NCI-H226 (cell line): ENCODE measurements around the gene CCDC117.
"Not testable (repeated sequence)": the region's sequence is repeated elsewhere in the genome, so short reads cannot be mapped to it uniquely, and the experiment has no call there.

Source experiments
- DNase-seq: peaks from one replicate; pipeline ENCODE4 v3.0.0-alpha.2; 2015

Gene CCDC117

GRCh38 chr22:28802595-28803123 lies 30.2 kb downstream of the CCDC117 start:
- DNase-seq: no peak

- not testable (repeated sequence) for DNase-seq
These were observed 32.9 kb downstream of the CCDC117 start for GRCh38 chr22:28805426-28805825.

GRCh38 chr22:28808716-28809355 lies 36.3 kb downstream of the CCDC117 start:
- no peak for DNase-seq

GRCh38 chr22:28810821-28811491 lies 38.5 kb downstream of the CCDC117 start:
- DNase-seq: no peak

DNA sequence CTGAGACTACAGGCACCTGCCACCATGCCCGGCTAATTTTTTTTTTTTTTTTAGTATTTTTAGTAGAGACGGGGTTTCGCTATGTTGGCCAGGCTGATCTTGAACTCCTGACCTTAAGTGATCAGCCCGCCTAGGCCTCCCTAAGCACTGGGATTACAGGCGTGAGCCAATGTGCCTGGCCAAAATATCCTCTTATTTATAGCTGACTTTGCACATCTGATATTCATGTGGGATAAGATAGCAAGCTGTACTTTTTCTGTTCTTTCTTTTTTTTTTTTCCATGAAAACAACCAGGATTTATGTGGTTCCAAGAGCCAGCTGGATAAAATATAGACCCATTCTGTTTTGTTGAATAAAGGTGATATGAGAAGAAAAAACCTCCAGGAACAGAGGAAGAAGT lies 40.0 kb downstream of the CCDC117 start:
- no peak for DNase-seq

DNA sequence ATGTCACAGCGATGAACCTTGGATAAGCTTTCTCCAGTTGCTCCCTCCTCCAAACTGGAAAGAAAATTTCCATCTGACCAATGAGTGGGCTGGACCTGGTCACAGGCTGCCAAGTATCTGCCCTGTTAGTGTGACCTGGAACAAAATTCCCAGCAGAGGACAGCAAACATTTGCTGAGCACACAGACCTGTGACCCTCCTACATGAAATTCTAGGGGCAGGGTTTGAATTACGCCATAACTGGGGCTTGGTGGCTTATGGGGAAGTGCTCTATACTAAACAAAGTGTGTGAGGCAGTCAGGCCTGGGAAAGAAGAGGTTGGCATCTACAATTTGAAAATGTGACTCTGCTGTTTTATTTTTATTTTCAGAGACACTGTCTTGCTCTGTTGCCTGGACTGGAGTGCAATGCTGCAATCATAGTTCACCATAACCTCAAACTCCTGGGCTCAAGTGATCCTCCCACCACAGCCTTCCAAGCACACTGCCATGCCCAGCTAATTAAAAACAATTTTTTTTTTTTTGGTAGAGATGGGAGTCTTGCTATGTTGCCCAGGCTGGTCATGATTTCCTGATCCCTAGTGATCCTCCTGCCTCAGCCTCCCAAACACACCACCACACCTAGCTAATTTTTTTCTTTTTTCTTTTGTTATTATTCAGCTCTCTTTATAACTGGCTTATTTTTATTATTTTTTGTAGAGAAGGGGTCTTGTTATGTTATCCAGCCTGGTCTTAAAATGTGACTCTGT lies 41.5 kb downstream of the CCDC117 start:
- no peak for DNase-seq

DNA sequence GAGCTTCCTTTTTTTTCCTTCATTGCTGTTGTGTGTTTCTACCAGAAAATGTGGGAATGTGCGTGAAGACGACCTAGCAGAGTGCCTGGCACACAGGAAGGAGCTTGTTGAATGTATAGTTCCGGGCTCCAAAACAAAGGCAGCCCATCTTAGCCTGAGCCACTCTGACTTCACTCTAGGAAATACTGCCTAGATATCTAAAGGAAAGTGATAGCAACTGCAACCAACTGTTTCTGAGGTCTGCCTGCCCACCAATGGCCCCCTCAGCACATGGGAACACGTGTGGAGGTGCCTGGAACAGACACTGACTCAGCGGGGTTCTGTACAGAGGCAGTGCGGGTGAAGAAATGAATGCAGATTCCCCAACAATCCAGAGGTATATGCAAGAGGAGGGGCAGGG lies 42.6 kb downstream of the CCDC117 start:
- no peak for DNase-seq

DNA sequence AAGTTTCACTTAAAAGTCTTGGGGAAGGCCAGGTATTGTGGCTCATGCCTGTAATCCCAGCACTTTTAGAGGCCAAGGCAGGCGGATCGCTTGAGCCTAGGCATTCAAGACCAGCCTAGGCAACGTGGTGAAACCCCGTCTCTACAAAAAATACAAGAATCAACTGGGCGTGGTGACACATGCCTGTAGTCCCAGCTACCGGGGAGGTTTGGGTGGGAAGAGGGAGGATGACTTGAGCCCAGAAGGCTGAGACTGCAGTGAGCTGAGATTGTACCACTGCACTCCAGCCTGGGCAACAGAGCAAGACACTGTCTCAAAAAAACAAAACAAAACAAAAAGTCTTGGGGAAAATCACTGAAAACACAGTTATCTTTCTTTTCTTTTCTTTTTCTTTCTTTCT lies 43.2 kb downstream of the CCDC117 start:
- DNase-seq: no peak

GRCh38 chr22:28817064-28817463 lies 44.6 kb downstream of the CCDC117 start:
- DNase-seq: no peak

DNA sequence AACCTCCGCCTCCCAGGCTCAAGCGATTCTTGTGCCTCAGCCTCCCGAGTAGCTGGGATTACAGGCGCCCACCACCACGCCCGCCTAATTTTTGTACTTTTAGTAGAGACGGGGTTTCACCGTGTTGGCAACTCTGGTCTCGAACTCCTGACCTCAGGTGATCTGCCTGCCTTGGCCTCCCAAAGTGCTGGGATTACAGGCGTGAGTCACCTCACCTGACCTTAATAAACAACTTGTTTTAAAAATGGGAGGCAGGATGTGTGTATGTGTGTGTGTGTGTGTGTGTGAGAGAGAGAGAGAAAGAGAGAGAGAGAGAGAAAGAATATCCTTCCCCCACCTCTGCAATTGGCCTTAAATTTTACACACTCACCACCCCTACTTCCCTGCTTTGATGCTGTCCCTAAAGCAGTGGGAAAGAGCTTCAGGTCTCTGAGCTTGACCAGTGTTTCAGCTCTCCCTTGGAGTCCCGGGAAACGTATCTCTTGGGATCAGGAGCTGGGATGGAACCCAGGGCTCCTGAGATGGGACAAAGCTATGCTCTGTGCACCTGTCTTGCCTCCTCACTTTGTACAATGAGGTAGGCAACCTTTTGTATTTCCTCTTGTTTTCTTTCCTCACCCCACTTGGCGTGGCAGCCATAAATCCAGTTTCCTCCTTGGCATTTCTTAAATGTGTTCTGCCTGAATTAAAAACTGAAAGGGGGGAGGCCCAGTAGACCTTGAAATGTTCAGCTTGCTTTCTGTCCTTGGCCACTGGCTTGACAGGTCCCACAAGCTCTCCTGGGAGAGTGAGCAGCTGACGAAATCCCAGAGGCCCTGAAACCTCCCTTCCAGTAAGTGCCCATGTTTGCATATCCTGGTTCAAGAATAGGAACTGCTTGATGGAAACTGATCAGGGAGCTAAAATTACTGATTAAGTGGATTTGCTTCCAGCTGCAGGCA lies 45.7 kb downstream of the CCDC117 start:
- no peak for DNase-seq

DNA sequence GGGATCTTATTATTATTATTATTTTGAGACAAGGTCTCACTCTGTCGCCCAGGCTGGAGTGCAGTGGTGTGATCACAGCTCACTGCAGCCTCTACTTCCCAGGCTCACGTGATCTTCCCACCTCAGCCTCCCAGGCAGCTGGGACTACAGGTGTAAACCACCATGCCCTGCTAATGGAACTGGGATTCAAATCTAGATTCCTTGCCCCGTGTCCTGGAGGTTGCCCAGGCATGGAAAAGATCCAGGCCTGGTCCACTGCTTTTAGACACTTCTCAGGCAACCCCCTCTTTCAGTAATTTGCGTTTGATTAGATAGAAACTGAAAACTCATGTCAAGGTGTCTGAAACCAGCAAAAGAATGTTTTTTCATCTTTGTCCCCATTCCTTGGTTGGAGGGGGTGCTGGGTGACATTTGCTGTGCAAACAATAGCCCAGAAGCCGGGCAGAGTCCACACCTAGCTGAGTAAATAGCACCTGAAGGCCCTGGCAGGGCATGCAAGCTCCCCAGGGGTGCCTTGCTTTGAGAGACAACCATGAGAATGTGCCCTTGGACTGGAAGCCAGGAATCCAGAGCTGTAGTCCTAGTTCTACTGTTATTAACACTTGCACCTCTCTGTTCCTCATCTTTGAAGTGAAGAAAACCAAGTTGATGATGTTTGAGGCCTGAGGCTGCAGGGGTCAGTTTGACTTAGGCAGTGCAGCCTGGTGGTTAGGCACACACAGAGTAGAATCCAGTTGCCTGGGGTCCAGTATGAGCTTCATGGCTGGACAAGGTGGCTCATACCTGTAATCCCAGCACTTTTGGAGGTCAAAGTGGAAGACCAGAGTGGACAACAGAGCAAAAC lies 47.0 kb downstream of the CCDC117 start:
- no peak for DNase-seq

DNA sequence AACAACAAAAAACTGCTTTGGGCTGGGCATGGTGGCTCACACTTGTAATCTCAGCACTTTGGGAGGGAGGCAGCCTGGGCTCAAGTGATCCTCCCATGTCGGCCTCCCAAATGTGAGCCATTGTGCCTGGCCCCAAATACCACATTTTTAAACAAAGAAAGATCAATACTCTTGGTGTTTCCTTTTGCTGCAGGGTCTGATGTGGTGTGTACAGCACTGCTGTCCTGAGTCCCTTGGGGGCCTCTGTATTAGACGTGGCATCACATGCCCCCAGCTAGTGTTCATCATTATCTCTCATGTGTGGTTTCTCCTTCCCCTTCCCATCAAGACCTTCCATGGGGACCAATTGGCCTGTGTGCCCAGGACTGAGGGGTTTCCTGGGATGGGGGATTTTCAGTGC lies 48.4 kb downstream of the CCDC117 start:
- no peak for DNase-seq

- DNase-seq: no peak
These were observed 49.0 kb downstream of the CCDC117 start for GRCh38 chr22:28821452-28821851.

GRCh38 chr22:28822930-28823551 lies 50.5 kb downstream of the CCDC117 start:
- no peak for DNase-seq

GRCh38 chr22:28824455-28824854 lies 52.0 kb downstream of the CCDC117 start:
- not testable (repeated sequence) for DNase-seq

DNA sequence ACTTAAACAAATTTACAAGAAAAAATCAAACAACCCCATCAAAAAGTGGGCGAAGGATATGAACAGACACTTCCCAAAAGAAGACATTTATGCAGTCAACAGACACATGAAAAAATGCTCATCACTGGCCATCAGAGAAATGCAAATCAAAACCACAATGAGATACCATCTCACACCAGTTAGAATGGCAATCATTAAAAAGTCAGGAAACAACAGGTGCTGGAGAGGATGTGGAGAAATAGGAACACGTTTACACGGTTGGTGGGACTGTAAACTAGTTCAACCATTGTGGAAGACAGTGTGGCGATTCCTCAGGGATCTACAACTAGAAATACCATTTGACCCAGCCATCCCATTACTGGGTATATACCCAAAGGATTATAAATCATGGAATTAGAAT lies 53.9 kb downstream of the CCDC117 start:
- not testable (repeated sequence) for DNase-seq

- no peak for DNase-seq
These were observed 54.4 kb downstream of the CCDC117 start for GRCh38 chr22:28826921-28827320.

DNA sequence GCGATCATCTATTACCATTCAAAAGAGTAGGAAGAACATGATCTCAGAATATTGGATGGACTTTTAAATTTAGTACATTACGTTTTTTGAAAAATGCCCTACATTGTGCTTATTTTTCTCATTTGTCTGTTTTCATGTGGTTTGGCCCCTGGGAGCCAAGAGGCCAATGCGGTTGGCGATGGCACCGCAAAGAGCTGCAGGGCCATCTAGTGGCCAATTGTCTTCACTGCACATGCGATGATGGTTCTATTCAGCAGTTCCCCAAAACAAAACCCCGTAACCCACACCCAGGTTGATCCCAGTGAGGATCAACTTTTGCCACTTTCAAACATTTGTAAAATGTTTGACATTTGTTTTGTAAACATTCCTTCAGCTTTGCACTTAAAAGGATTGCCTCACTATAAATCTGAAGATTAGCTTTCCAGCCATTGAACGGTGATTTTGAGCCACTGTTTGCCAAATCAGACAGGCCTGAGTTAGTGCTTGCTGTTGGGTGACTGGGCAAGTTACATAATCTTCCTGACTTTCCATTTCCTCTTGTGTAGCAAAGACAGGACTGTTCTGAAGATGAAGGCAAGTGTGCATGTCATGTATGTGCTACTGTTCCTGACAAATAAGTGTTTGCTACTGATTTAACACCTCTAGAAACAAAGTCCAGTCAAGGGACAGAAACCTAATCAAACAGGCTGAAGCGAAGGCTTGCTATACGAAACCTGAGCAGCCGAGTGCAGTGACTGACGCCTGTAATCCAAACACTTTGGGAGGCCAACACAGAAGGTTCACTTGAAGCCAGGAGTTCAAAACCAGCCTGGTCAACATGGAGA lies 57.1 kb downstream of the CCDC117 start:
- peak; percentile 25 for DNase-seq

DNA sequence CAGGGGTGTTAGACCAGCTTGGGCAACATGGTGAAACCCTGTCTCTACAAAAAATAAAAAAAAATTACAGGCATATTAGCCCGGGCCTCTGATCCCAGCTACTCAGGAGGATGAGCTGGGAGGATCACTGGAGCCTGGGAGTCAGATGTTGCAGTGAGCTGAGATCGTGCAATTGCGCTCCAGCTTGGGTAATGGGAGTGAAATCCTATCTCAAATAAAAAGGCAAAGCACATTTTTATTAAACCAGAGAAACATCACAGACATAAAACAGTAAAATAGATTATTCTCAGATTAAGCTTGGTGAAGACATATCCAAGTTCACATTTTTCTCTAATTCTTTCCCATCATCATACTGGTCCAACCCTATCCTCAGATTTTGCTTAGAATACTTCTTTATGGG lies 57.9 kb downstream of the CCDC117 start:
- no peak for DNase-seq
